ENCODE results near the gene TRPM8.

Gene TRPM8

GRCh38 chr2:233976087-233976486, 58.9 kb downstream of the TRPM8 start:
- DNase-seq (ENCODE audit: low read depth): no peak

DNA sequence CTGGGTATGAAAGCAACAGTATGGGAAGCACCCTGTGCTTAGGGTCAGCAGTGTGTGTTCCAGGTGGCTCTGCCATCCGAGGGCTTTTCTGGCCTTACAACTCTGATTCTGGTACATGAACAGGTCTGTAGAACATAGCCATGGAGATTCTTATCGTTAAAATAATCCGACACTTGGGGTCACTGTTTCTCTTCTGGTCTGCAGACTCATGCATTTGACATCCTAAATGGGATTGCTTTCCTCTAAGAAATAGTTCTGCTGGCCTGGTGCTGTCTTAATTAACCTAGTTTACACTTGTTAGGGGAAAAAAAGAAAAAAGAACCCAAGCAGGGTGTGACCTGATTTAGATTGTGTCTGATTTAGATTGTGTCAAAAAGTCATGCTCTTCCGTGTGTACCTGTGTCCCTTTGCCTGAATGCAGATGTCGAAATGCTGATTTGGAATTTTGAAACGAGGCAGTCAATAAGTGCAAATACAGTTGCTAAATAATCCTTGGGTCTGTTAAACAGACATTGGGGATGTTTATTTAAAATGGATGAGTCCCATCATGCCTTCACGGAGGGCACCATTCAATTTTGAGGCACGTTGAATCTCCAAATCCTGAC, 59.6 kb downstream of the TRPM8 start:
- DNase-seq (ENCODE audit: low read depth): peak; percentile 57

- DNase-seq (ENCODE audit: low read depth): no peak
Measured at GRCh38 chr2:233977296-233977837, 60.2 kb downstream of the TRPM8 start.

- DNase-seq (ENCODE audit: low read depth): no peak
Measured at GRCh38 chr2:233979748-233980147, 62.6 kb downstream of the TRPM8 start.

DNA sequence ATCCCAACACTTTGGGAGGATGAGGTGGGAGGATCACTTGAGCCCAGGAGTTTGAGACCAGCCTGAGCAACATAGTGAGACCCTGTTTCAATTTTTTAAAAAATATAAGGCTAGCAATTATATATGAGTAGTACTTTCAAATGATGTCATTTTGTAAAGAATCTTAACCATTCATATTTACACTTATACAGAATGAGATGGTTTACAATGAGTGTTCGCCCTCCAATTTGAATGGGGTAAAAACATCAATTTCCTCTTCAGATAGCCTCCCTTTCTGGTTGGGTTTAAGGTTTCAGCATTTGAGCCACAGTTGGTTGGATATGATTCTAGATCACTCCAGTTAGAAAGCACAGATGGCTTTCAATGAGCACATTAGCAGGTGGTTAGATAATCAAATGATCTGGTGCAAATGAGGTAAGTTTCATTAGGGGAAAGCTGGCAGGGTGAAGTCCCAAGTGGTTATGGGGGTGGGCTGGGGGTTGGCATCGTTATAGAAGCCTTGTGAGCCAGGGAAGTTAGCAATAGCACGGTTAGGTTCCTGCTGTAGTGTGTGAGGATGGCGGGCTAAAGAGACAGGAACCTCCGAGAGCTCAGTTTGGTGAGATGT, 63.9 kb downstream of the TRPM8 start:
- no peak for DNase-seq (ENCODE audit: low read depth)

GRCh38 chr2:233981574-233982420, 64.6 kb downstream of the TRPM8 start:
- DNase-seq (ENCODE audit: low read depth): no peak

- DNase-seq (ENCODE audit: low read depth): peak; percentile 76
Measured at GRCh38 chr2:233982421-233983121, 65.4 kb downstream of the TRPM8 start.

GRCh38 chr2:233983445-233983844, 66.3 kb downstream of the TRPM8 start:
- no peak for DNase-seq (ENCODE audit: low read depth)

GRCh38 chr2:233988581-233988980, 71.4 kb downstream of the TRPM8 start:
- DNase-seq (ENCODE audit: low read depth): no peak

DNA sequence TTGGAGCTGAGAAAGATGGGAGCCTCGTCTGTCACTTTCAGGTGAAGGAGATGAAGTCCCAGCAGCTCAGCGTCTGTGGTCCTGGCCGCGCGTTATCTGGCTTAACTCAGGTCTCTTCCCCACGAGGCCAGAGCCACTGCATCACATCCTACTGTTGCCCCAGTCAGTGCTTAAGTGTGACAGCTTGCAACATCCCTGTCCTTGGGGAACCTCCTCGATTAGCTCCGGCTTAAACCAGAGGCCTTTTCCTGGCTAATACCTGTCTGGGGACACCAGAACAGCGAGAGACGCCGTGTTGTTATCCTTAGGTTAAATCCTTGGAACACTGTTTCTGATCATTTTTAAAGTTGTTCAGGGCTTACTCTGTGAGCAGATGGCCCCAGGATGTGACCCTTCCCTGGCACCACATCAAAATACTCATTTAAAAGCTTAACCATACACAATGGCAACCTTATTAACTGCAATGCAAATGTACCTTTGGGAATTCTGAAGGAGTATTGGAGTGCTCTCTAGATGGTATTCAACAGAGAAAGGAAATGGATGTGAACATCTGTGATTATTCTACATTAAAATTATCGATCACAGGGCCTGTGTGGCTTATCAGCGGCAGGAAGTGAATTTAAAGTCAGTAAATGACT, 72.2 kb downstream of the TRPM8 start:
- DNase-seq (ENCODE audit: low read depth): no peak

GRCh38 chr2:233990261-233990798, 73.2 kb downstream of the TRPM8 start:
- no peak for DNase-seq (ENCODE audit: low read depth)

DNA sequence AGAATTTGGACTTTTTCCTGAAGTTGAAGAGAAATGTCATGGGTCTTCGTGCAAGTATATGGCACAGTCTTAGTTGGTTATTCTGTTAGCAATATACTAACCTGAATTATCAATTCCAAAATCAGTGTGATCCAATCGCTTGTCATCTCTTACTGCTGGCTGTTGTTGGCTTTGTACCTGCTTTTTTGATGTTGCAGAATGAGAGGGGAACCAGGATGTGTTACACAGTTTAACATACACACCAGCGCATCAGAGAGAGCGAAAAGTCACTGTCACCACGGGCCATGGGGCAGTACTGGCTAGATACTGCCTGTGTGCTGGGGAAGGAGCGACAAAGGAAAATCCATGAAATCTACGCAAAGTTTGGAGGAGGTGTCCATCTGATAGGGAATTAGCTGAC, 74.0 kb downstream of the TRPM8 start:
- no peak for DNase-seq (ENCODE audit: low read depth)

GRCh38 chr2:233992513-233993217, 75.5 kb downstream of the TRPM8 start:
- DNase-seq (ENCODE audit: low read depth): no peak

DNA sequence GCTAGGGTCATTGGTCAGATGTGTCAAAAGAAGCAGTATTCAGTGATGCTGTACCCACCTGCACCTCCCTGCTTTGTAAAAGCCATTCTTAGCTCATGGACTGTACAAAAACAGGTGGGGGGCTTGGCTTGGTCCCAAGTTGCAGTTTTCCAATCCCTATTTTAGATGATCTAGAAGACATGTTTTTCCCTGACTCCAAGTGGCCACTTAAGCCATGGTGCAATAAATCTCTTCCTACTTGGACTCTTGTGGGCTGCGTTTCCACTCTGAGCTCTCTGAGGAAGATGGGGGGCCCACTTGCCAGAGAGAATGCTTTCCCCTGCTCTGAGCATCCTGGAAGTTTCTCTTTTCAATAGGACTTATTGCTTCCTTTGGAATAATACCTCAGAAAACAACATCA, 76.3 kb downstream of the TRPM8 start:
- no peak for DNase-seq (ENCODE audit: low read depth)

DNA sequence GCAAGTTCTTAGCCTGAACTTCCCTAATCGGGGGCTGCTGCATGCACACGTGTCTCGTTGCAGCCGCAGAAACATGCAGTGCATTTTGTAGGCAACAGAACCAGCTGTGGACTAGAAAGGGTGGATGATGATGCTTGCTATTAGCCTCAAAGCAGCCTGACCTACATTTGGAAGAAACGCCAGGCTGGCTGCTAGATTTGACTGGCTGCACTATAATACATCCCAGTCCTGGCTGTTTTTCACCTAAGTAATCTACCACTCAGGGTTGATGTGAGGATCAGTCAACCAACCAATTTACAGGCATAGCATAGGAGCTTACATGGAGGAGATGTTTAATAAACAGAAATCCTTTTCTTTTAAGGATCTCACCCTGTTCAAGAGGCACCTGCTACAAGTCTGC, 77.0 kb downstream of the TRPM8 start:
- no peak for DNase-seq (ENCODE audit: low read depth)

DNA sequence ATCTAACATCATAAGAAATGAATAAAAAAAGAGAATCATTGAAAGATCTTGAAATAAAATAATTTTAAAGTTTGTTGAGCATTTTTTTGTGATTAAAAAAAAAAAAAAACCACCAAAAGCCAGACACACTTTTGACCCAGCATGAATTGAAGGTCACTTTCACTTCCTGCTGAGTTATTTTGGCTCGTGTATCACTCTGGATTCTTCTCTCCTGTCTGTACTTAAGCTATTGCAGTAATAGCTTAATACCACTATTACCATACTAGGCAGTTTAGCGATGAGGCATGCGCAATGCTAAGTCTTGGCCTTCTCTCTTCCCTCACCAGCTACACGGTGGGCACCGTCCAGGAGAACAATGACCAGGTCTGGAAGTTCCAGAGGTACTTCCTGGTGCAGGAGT, 78.8 kb downstream of the TRPM8 start:
- DNase-seq (ENCODE audit: low read depth): no peak

- peak; percentile 24 for DNase-seq (ENCODE audit: low read depth)
Measured at GRCh38 chr2:233996461-233996860, 79.3 kb downstream of the TRPM8 start.

- no peak for DNase-seq (ENCODE audit: low read depth)
Measured at GRCh38 chr2:233997707-233998106, 80.5 kb downstream of the TRPM8 start.

- no peak for DNase-seq (ENCODE audit: low read depth)
Measured at GRCh38 chr2:233999182-233999581, 82.0 kb downstream of the TRPM8 start.

- DNase-seq (ENCODE audit: low read depth): no peak
Measured at GRCh38 chr2:234001380-234002160, 84.4 kb downstream of the TRPM8 start.

Data from fibroblast of gingiva (primary cell).